ENCODE results near the gene TENM4. TPM values are rescaled to one million over a fixed set of nuclear protein-coding genes. Genes with fewer than 3 reads are reported as not detected.

Gene TENM4
- total RNA-seq, 4 donors from 2014 or later: 0.88 to 61.5 (median 4.0) TPM

DNA sequence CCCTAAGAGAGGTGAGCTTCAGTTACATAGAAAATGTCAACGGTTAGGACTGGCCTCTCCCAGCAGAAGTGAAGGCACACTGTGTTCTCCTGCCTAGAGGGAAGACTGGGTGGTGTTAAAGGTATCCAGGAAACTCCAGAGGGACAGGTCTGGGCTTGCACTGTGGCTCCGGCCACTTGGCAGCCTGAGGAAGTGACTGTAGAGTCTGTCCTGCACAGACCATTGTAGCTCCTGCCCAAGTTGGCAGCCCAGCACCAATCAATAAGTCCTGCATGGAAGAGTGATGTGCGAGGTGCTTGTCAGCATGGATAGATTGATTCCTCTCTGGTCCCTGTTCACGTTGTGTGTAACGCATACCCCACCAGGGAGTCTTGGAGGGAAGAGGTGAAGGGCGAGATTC, 284.8 kb downstream of the TENM4 start:
- H3K9me3 ChIP-seq: no peaks in the 10 kb centered on the region
- no peak for DNase-seq
- H3K36me3 ChIP-seq: no peaks in the 10 kb centered on the region
- TF ChIP-seq POLR2A (IDR thresholded peaks at IDR 0.05): no peak
- TF ChIP-seq, protein P1, sequence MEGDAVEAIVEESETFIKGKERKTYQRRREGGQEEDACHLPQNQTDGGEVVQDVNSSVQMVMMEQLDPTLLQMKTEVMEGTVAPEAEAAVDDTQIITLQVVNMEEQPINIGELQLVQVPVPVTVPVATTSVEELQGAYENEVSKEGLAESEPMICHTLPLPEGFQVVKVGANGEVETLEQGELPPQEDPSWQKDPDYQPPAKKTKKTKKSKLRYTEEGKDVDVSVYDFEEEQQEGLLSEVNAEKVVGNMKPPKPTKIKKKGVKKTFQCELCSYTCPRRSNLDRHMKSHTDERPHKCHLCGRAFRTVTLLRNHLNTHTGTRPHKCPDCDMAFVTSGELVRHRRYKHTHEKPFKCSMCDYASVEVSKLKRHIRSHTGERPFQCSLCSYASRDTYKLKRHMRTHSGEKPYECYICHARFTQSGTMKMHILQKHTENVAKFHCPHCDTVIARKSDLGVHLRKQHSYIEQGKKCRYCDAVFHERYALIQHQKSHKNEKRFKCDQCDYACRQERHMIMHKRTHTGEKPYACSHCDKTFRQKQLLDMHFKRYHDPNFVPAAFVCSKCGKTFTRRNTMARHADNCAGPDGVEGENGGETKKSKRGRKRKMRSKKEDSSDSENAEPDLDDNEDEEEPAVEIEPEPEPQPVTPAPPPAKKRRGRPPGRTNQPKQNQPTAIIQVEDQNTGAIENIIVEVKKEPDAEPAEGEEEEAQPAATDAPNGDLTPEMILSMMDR (IDR thresholded peaks at IDR 0.05): no peak
- intact Hi-C loops (cut with DNase I; ENCODE audit: low total_unique reads): no loop called here
- no peaks in the 10 kb centered on the region for H3K4me1 ChIP-seq
- H3K4me3 ChIP-seq: no peak overlapping the region
- H3K27ac ChIP-seq: no peak overlapping the region
- H3K27me3 ChIP-seq: no peaks in the 10 kb centered on the region

GRCh38 chr11:79155237-79155636, 285.6 kb downstream of the TENM4 start:
- no peaks in the 10 kb centered on the region for H3K9me3 ChIP-seq
- intact Hi-C loops (cut with DNase I; ENCODE audit: low total_unique reads): no loop called here
- H3K27ac ChIP-seq: no peak overlapping the region
- H3K4me3 ChIP-seq: no peak overlapping the region
- no peaks in the 10 kb centered on the region for H3K4me1 ChIP-seq
- no peaks in the 10 kb centered on the region for H3K27me3 ChIP-seq
- TF ChIP-seq POLR2A (IDR thresholded peaks at IDR 0.05): no peak
- TF ChIP-seq, protein P1 (IDR thresholded peaks at IDR 0.05): no peak
- DNase-seq: no peak
- no peaks in the 10 kb centered on the region for H3K36me3 ChIP-seq

DNA sequence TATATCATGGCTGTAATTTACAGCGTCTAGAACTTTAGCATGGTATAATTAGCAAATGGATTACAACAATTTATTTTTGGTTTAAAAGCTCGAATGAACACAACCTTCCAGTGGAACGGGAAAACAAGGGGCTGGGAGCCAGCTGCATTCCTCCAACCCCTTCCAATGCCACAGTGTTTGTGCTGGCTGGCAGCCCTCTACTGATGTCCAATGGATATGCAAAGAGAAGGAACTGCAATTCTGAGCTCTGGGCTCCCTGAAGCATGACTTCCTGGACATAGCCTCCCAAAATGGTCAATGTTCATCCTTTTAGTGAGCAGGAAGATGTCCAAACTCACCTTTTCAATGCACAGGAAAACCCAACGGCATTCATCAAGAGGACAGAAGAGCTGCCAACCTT, 288.3 kb downstream of the TENM4 start:
- intact Hi-C loops (cut with DNase I; ENCODE audit: low total_unique reads): no loop called here
- no peaks in the 10 kb centered on the region for H3K4me1 ChIP-seq
- no peak for DNase-seq
- TF ChIP-seq, protein P1 (IDR thresholded peaks at IDR 0.05): no peak
- no peaks in the 10 kb centered on the region for H3K27me3 ChIP-seq
- H3K4me3 ChIP-seq: no peak overlapping the region
- no peaks in the 10 kb centered on the region for H3K36me3 ChIP-seq
- H3K27ac ChIP-seq: no peak overlapping the region
- no peaks in the 10 kb centered on the region for H3K9me3 ChIP-seq

GRCh38 chr11:79151396-79151795, 289.4 kb downstream of the TENM4 start:
- Histone ChIP-seq H3K36me3 (no peaks in the 10 kb centered on the region), H3K4me1 (no peaks in the 10 kb centered on the region), H3K27ac (no peak overlapping the region), H3K9me3 (no peaks in the 10 kb centered on the region), H3K27me3 (no peaks in the 10 kb centered on the region), H3K4me3 (no peak overlapping the region)
- DNase-seq: no peak
- TF ChIP-seq POLR2A (IDR thresholded peaks at IDR 0.05): no peak
- TF ChIP-seq, protein P1 (IDR thresholded peaks at IDR 0.05): no peak
- intact Hi-C loops (cut with DNase I; ENCODE audit: low total_unique reads): no loop called here

- Histone ChIP-seq H3K27me3 (no peaks in the 10 kb centered on the region), H3K4me1 (no peaks in the 10 kb centered on the region), H3K27ac (no peak overlapping the region), H3K36me3 (no peaks in the 10 kb centered on the region), H3K4me3 (no peak overlapping the region), H3K9me3 (no peaks in the 10 kb centered on the region)
- intact Hi-C loops (cut with DNase I; ENCODE audit: low total_unique reads): no loop called here
- no peak for DNase-seq
- TF ChIP-seq, protein P1 (IDR thresholded peaks at IDR 0.05): no peak
- no peak for TF ChIP-seq POLR2A (IDR thresholded peaks at IDR 0.05)
These were observed 289.9 kb downstream of the TENM4 start for GRCh38 chr11:79150966-79151365.

Data from uterus (tissue), 4 donors.